PC-9 (cell line): ENCODE results near the gene SLC25A26. TPM values are rescaled to one million over a fixed set of nuclear protein-coding genes. Genes with fewer than 3 reads are reported as not detected.

Experiments used
- BruUV-seq: library from RNA; stranded (reverse); fragments of 400-500 nt; replicated peaks from 2 replicates; lab custom pipeline; 2021; lab: Mats Ljungman, UMichigan
- CTCF ChIA-PET: fragments of 300-600 bp; sonication (Branson Sonifier 250); formaldehyde crosslinking; loops from one replicate; lab custom pipeline; 2022; ENCODE audit warnings: antibody characterized with exemption; lab: Charles Lee
- POLR2A ChIA-PET: fragments of 300-600 bp; sonication (Branson Sonifier 250); formaldehyde crosslinking; loops from one replicate; lab custom pipeline; 2022; ENCODE audit warnings: antibody characterized with exemption; ENCODE audit not compliant: unreplicated experiment; lab: Charles Lee
- DNase-seq, 2 experiments: peaks; one replicate each; pipeline versions ENCODE4 v3.0.0 to v3.0.0-alpha.2; 2015 to 2022; ENCODE audit warnings: mixed read lengths in 1 of 2
- H2AFZ ChIP-seq: fragments of 200-600 bp; sonication (generic); 2 replicates; pipeline ENCODE4 v1.8.1; 2017; ENCODE audit warnings: antibody characterized with exemption
- H3F3A ChIP-seq: fragments of 200-600 bp; sonication (generic); 2 replicates; pipeline ENCODE4 v1.8.1; 2017; ENCODE audit warnings: antibody characterized with exemption, mild to moderate bottlenecking, low read depth; ENCODE audit not compliant: insufficient read depth
- H3K27ac ChIP-seq: fragments of 200-600 bp; sonication (generic); 2 replicates; pipeline ENCODE4 v1.6.1; 2016; ENCODE audit warnings: mixed run types
- H3K27me3 ChIP-seq: fragments of 200-600 bp; sonication (generic); 2 replicates; pipeline ENCODE4 v1.6.1; 2016; ENCODE audit warnings: low read depth, mixed run types; ENCODE audit not compliant: insufficient read depth
- H3K36me3 ChIP-seq: fragments of 200-600 bp; sonication (generic); 2 replicates; pipeline ENCODE4 v1.6.1; 2016; ENCODE audit warnings: low read depth, mixed run types
- H3K4me1 ChIP-seq: fragments of 200-600 bp; sonication (generic); replicated peaks from 2 replicates; pipeline ENCODE4 v1.6.1; 2016; ENCODE audit warnings: mixed run types; ENCODE audit not compliant: insufficient read depth
- H3K4me2 ChIP-seq: fragments of 200-600 bp; sonication (generic); 2 replicates; pipeline ENCODE4 v1.6.1; 2017; ENCODE audit warnings: mixed run types
- H3K4me3 ChIP-seq: fragments of 200-600 bp; sonication (generic); 2 replicates; pipeline ENCODE4 v1.6.1; 2016; ENCODE audit warnings: mixed run types
- H3K79me2 ChIP-seq: fragments of 200-600 bp; sonication (generic); 2 replicates; pipeline ENCODE4 v1.6.1; 2017; ENCODE audit warnings: low read depth, mixed run types
- H3K9me2 ChIP-seq: fragments of 200-600 bp; sonication (generic); 2 replicates; pipeline ENCODE4 v1.8.1; 2017; ENCODE audit warnings: mild to moderate bottlenecking; ENCODE audit not compliant: insufficient read depth
- H3K9me3 ChIP-seq: fragments of 200-600 bp; sonication (generic); 2 replicates; pipeline ENCODE4 v1.8.1; 2016; ENCODE audit warnings: low read depth; ENCODE audit not compliant: insufficient read depth
- H4K20me1 ChIP-seq: fragments of 200-600 bp; sonication (generic); 2 replicates; pipeline ENCODE4 v1.8.1; 2017; ENCODE audit not compliant: insufficient read depth
- CTCF ChIP-seq: fragments of 200-600 bp; sonication (generic); conservative IDR thresholded peaks from 2 replicates; pipeline ENCODE4 v1.6.1; 2017; ENCODE audit warnings: mixed run types, antibody characterized with exemption, mild to moderate bottlenecking, moderate library complexity
- EZH2 ChIP-seq: fragments of 200-600 bp; sonication (generic); IDR thresholded peaks from 2 replicates; pipeline ENCODE4 v1.8.0; 2017; ENCODE audit warnings: antibody characterized with exemption, low read depth
- intact Hi-C: fragments of 100-400 bp; cut with micrococcal nuclease; formaldehyde crosslinking; loops from one replicate; pipeline ENCODE4 v1.10.0; 2022; ENCODE audit not compliant: unreplicated experiment
- total RNA-seq: library from RNA; stranded (reverse); gene quantifications from 2 replicates; pipeline ENCODE4 v1.2.3, GENCODE V29; 2021

SLC25A26 gene
- total RNA-seq, 1 experiment from 2014 or later: 20.8 TPM

GRCh38 chr3:66370179-66370578 is 149.4 kb downstream of the SLC25A26 start:
- CTCF ChIA-PET: no interaction called here
- no TSS peak for BruUV-seq
- POLR2A ChIA-PET: no interaction called here
- Histone ChIP-seq H3K9me2 (no peaks in the 10 kb centered on the region), H3K36me3 (no peaks in the 10 kb centered on the region), H3K4me2 (no peak overlapping the region), H3K4me3 (no peak overlapping the region), H3K27ac (no peak overlapping the region), H3K27me3 (no peaks in the 10 kb centered on the region), H3F3A (no peaks in the 10 kb centered on the region), H3K4me1 (no peaks in the 10 kb centered on the region), H4K20me1 (no peaks in the 10 kb centered on the region), H3K79me2 (no peaks in the 10 kb centered on the region), H3K9me3 (no peaks in the 10 kb centered on the region), H2AFZ (no peak overlapping the region)
- DNase-seq: no peak
- intact Hi-C loops: loop anchor here (5.0 kb wide), 1 partner anchor 93 kb away; no protein-coding TSS in a partner anchor
- TF ChIP-seq EZH2 (no peak), CTCF (no peak)

GRCh38 chr3:66371432-66371831 is 150.6 kb downstream of the SLC25A26 start:
- intact Hi-C loops: loop anchor here (5.0 kb wide), 1 partner anchor 94 kb away; no protein-coding TSS in a partner anchor
- Histone ChIP-seq H3K9me2 (no peaks in the 10 kb centered on the region), H3K9me3 (no peaks in the 10 kb centered on the region), H3K27me3 (no peaks in the 10 kb centered on the region), H3F3A (no peaks in the 10 kb centered on the region), H4K20me1 (no peaks in the 10 kb centered on the region), H3K27ac (no peak overlapping the region), H3K4me1 (no peaks in the 10 kb centered on the region), H3K4me3 (no peak overlapping the region), H2AFZ (no peak overlapping the region), H3K36me3 (no peaks in the 10 kb centered on the region), H3K79me2 (no peaks in the 10 kb centered on the region), H3K4me2 (no peak overlapping the region)
- no peak for DNase-seq
- BruUV-seq: no TSS peak
- ChIA-PET POLR2A (no interaction called here), CTCF (no interaction called here)
- TF ChIP-seq CTCF: no peak
- TF ChIP-seq EZH2: no peak

GRCh38 chr3:66372681-66373350 is 152.0 kb downstream of the SLC25A26 start:
- POLR2A ChIA-PET: no interaction called here
- Histone ChIP-seq H4K20me1 (no peaks in the 10 kb centered on the region), H3K9me3 (no peaks in the 10 kb centered on the region), H3K79me2 (no peaks in the 10 kb centered on the region), H3F3A (no peaks in the 10 kb centered on the region), H3K27me3 (no peaks in the 10 kb centered on the region), H3K27ac (no peak overlapping the region), H3K4me2 (no peak overlapping the region), H3K36me3 (no peaks in the 10 kb centered on the region), H2AFZ (no peak overlapping the region), H3K9me2 (no peaks in the 10 kb centered on the region), H3K4me3 (no peak overlapping the region), H3K4me1 (no peaks in the 10 kb centered on the region)
- BruUV-seq: no TSS peak
- CTCF ChIA-PET: no interaction called here
- DNase-seq: no peak
- TF ChIP-seq EZH2 (no peak), CTCF (no peak)
- intact Hi-C loops: loop anchor here (5.0 kb wide), 1 partner anchor 96 kb away; no protein-coding TSS in a partner anchor
